Measurements from ENCODE around the gene DEFB110. TPM values are rescaled to one million over a fixed set of nuclear protein-coding genes. Genes with fewer than 3 reads are reported as not detected.

Gene DEFB110
- not detected for total RNA-seq

GRCh38 chr6:50021894-50022293, at the start of gene DEFB110:
DEFB110 (minus strand) TSS chr6:50021994; CDS start chr6:50021935, 59 bp downstream.
- intact Hi-C loops (cut with DNase I): no loop called here
- no peaks in the 10 kb centered on the region for H3K4me1 ChIP-seq
- H3K36me3 ChIP-seq: no peaks in the 10 kb centered on the region
- DNase-seq (ENCODE audit: low spot score in 2 of 2): no peak
- no peaks in the 10 kb centered on the region for H3K27me3 ChIP-seq
- H3K9me3 ChIP-seq: no peaks in the 10 kb centered on the region
- no peak for TF ChIP-seq CTCF (IDR thresholded peaks at IDR 0.05)
- H3K4me3 ChIP-seq: no peak within 1 kb of the TSS
- no peak within 1 kb of the TSS for H3K27ac ChIP-seq

GRCh38 chr6:50070101-50070500, 48.3 kb upstream of the DEFB110 start:
- intact Hi-C loops (cut with DNase I): no loop called here
- H3K27ac ChIP-seq: no peak overlapping the region
- no peaks in the 10 kb centered on the region for H3K9me3 ChIP-seq
- no peak for DNase-seq (ENCODE audit: low spot score in 2 of 2)
- TF ChIP-seq CTCF (IDR thresholded peaks at IDR 0.05): no peak
- no peaks in the 10 kb centered on the region for H3K36me3 ChIP-seq
- no peaks in the 10 kb centered on the region for H3K27me3 ChIP-seq
- H3K4me1 ChIP-seq: no peaks in the 10 kb centered on the region
- H3K4me3 ChIP-seq: no peak overlapping the region

- no peak for DNase-seq (ENCODE audit: low spot score in 2 of 2)
- intact Hi-C loops (cut with DNase I): no loop called here
- no peak for TF ChIP-seq CTCF (IDR thresholded peaks at IDR 0.05)
- H3K9me3 ChIP-seq: no peaks in the 10 kb centered on the region
- H3K4me1 ChIP-seq: no peaks in the 10 kb centered on the region
- no peaks in the 10 kb centered on the region for H3K36me3 ChIP-seq
- no peak overlapping the region for H3K27ac ChIP-seq
- no peaks in the 10 kb centered on the region for H3K27me3 ChIP-seq
- H3K4me3 ChIP-seq: no peak overlapping the region
Observed at GRCh38 chr6:50062051-50062450, 40.3 kb upstream of the DEFB110 start.

- H3K4me3 ChIP-seq: no peak overlapping the region
- H3K27me3 ChIP-seq: no peaks in the 10 kb centered on the region
- H3K36me3 ChIP-seq: no peaks in the 10 kb centered on the region
- no peak for TF ChIP-seq CTCF (IDR thresholded peaks at IDR 0.05)
- no peak overlapping the region for H3K27ac ChIP-seq
- no peaks in the 10 kb centered on the region for H3K4me1 ChIP-seq
- DNase-seq (ENCODE audit: low spot score in 2 of 2): no peak
- intact Hi-C loops (cut with DNase I): no loop called here
- no peaks in the 10 kb centered on the region for H3K9me3 ChIP-seq
Observed at GRCh38 chr6:50056242-50056641, 34.4 kb upstream of the DEFB110 start.

GRCh38 chr6:50049829-50050228, 28.0 kb upstream of the DEFB110 start, which contains the start of gene DEFB112:
DEFB112 (minus strand) TSS chr6:50049929; CDS start chr6:50049869, 60 bp downstream.
- Histone ChIP-seq H3K4me3 (no peak within 1 kb of the TSS), H3K4me1 (no peaks in the 10 kb centered on the region), H3K36me3 (no peaks in the 10 kb centered on the region), H3K27ac (no peak within 1 kb of the TSS), H3K27me3 (no peaks in the 10 kb centered on the region), H3K9me3 (no peaks in the 10 kb centered on the region)
- no peak for TF ChIP-seq CTCF (IDR thresholded peaks at IDR 0.05)
- no peak for DNase-seq (ENCODE audit: low spot score in 2 of 2)
- intact Hi-C loops (cut with DNase I): no loop called here

- Histone ChIP-seq H3K27ac (no peak overlapping the region), H3K27me3 (no peaks in the 10 kb centered on the region), H3K4me3 (no peak overlapping the region), H3K4me1 (no peaks in the 10 kb centered on the region), H3K36me3 (no peaks in the 10 kb centered on the region), H3K9me3 (no peaks in the 10 kb centered on the region)
- intact Hi-C loops (cut with DNase I): no loop called here
- no peak for DNase-seq (ENCODE audit: low spot score in 2 of 2)
- TF ChIP-seq CTCF (IDR thresholded peaks at IDR 0.05): no peak
Observed at GRCh38 chr6:50047026-50047425, 25.2 kb upstream of the DEFB110 start.
